Fibroblast of peridontal ligament (primary cell): ENCODE results near the gene SOX9.

Experiments used
- DNase-seq: peaks from one replicate; pipeline ENCODE4 v3.0.0-alpha.2; 2010; ENCODE audit errors: extremely low read depth

The SOX9 gene

GRCh38 chr17:72120642-72121163 is at the start of gene SOX9:
Gene SOX9 (plus strand): TSS chr17:72121020. CDS start chr17:72121392, 372 bp downstream.
- DNase-seq, result peak; percentile 94

- DNase-seq, result no peak
Measured at GRCh38 chr17:72071330-72071729, 49.5 kb upstream of the SOX9 start.

DNA sequence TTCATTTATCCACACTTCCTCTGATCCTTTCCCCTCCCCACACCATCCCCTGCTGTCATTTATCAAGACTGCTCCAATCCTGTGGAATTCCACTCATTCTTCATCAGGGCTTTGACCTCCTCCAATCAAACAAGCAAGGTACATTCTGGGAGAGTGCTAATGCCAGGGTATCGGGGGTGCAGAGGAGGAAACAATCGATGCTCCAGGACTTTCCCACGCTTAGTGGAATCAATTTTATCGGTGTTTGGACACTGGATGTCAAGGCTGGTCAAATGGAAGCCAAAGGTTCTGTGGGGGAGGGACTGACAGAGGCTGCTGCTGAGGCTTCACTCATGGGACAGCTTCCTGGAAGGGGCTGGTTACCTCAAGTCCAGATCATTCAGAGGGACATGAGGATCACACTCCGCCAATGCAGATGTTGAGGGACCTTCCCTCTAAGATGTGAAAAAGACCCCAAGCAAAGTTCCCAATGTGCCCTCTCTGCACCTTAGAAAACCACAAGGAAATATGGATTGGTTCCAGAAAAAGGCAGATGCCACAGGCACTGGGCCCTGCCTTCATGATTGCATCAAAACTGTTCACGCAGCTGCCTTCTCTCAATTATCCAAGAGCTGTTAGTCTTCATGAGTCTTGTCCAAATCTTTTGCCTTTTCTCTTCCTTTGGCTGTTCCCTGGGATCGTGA is 44.7 kb upstream of the SOX9 start:
- no peak for DNase-seq

GRCh38 chr17:72076678-72077030 is 44.2 kb upstream of the SOX9 start:
- DNase-seq, result no peak

DNA sequence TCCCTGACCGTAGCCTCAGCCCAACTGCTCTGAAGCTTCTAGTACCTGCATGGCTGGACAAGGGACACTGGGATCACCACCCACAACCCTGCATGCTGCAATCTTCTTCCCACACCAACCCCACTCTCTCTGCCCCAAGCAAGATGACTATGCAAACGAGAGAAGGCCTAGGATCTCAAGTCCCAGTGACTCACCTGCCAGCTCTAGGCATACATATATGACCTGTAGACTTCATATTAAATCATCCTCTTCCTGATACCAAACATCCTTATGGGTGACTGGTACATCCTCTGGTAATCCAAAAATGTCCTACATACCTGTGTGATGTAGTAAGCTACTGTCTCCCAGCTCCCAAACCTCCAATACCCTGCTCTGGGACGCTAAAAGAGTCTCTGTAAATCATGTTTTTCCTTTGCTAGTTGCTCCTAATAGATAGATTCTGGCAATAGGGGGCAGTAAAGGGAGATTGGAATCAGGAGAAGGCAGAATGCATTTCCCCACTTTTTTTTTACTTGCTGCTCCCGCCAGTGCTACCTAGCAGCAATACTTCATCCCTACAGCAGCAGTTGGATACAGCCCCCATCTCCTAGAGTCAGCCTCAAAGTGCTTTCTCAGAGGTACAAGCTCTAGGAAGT is 43.4 kb upstream of the SOX9 start:
- no peak for DNase-seq

DNA sequence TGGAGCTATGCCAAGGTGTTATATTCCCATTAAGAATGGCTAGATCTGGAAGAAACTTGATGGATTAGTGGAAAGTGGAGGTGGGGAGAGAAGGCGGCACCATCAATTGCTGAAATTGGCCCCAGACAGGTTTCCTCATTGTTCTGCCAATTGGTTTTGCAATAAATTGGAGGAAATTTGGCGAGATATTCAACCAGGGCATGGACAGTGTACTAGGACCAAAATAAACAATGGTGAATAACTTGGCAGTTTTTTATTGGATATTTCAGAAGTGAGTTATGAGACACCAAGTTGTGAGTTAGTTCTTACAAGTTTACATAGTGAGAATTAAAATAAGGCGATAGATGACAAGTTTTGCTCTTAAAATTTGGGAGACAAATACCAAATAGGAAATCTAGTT is 41.1 kb upstream of the SOX9 start:
- DNase-seq, result no peak

GRCh38 chr17:72087876-72088275 is 32.9 kb upstream of the SOX9 start:
- no peak for DNase-seq

DNA sequence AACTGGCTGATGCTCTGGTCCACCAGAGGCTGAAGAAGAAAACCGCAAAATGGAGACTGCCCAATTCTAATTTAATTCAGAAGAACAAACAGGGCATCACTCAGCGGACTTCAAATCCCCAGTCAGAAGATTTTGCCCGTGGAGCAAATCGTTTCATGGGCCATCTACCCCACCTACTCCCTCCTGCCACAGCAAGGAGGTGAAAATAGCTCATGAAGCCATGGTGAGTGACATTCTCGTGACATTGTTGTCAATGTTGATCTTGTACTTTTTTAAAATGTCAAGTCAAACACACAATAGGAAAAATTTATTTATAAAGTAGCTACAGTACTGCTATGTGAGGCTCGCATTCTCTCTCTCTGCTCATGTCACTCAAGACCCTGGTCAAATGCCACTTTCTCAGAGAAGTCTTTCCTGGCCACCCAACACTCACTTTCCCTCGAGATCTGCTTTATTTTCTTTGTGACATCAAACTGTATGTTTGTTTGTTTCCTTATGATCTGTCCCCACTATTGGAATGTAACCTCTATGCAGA is 31.3 kb upstream of the SOX9 start:
- no peak for DNase-seq

DNA sequence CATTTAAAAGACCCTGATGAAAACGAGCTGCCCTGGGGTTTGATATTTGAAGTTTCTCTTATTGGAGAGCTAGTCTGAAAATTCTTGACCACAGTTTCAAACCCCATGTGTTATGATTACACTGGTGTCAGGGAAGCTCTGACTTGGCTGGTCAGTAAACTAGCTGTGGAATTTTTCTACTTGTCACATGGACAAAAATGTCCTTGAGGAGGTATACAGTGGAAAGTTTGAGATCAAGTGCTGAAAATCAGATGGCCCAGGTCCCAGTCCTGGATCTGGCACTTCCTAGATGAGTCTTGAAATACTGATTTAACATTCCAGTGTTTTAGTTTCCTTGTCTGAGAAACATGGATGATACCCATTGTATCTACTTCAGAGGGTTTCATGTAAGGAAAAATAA is 30.7 kb upstream of the SOX9 start:
- DNase-seq, result no peak

- DNase-seq, result no peak
Measured at GRCh38 chr17:72092710-72093322, 28.0 kb upstream of the SOX9 start.

DNA sequence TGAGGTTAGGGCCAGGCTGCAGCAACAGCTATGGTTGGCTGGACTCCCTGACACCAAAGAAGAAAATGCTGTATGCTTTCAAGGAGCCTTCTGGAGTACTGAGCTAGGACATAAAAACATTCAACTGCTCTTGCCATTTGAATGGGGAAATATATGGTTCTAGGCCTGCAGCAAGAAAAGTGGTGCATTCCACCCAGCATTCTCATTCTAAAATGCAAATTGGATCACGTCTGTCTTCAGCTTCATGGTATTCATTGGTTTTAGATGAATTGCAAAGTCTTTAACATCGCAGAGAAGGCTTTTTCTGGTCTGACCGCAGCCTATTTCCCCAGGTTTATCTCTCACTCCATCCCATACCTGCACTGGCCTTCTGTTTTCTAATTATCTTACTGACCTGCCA is 27.1 kb upstream of the SOX9 start:
- no peak for DNase-seq

GRCh38 chr17:72095316-72095715 is 25.5 kb upstream of the SOX9 start:
- no peak for DNase-seq

- no peak for DNase-seq
Measured at GRCh38 chr17:72097144-72097543, 23.7 kb upstream of the SOX9 start.

- peak; percentile 61 for DNase-seq
Measured at GRCh38 chr17:72099919-72100318, 20.9 kb upstream of the SOX9 start.

DNA sequence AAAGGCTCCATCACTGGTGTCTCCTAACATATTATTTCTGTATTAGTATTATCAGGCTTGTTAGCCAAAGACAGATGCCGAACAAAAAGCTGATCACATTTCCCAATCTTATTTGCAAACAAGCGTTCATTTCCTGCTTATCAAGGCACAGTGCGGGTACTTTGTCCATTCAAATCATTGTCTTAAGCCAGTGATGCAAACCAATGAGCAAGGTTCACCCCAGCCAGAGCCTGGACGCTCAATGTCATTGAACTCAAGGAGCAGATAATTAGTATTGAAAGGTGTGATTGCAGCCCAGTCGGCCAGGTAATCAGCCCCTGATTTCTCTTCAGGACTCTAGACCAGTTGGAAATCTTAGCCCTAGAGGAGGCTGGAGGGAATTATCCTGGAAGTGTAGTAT is 20.4 kb upstream of the SOX9 start:
- no peak for DNase-seq

DNA sequence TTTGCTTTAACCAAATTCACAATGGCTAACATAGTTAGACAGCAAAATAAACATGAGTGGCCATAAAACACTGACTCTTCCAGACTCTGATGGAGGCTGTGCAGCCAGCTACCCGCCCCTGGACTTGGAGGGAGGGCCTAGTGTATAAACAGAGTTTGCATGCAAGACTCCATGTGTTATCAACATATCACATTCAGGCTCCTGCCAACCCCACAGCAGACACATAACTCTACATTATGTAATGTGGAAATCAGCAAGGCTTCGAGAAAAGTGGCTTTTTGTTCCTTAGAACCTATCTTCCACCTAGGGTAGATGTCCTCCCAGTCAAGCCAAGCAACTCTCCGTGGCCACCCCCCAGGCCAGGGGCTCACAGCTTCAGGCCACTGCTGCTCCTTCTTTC is 19.3 kb upstream of the SOX9 start:
- no peak for DNase-seq

DNA sequence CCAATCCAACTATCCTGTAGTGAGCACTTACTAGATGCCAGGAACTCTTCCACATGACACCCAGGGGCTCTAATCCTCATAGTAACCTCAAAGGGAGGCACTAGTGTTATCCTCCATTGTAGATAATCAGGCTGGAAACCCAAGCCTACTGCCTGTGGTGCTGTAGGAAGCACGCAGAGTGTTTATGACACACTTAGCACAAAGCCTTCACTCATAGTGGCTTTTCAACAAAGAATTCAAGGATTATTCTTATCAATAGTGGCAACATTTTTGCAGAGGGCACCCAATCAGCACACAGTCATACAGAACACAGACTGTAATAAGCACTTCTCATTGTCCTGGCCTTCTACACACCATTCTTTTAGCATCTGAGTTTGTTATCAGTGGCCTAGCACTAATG is 18.5 kb upstream of the SOX9 start:
- no peak for DNase-seq

GRCh38 chr17:72104164-72104862 is 16.5 kb upstream of the SOX9 start:
- no peak for DNase-seq

DNA sequence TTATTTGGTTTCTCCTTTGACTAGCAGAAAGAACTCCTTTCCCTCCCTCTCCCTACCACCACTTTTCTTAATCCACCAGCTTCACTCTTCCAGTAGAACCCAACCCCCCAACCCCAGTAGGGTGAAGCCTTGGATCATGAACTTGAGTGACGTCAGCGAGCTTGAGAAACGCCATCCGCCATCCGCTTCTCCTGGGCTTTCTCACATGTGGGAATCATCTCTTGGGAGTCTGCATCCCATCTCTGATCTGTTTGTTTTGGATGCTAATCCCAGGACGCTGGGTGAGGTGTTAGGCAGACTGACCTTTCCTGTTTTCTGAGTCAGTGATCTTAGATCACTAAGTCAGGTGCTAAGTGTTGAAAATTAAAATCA is 16.0 kb upstream of the SOX9 start:
- DNase-seq, result no peak

DNA sequence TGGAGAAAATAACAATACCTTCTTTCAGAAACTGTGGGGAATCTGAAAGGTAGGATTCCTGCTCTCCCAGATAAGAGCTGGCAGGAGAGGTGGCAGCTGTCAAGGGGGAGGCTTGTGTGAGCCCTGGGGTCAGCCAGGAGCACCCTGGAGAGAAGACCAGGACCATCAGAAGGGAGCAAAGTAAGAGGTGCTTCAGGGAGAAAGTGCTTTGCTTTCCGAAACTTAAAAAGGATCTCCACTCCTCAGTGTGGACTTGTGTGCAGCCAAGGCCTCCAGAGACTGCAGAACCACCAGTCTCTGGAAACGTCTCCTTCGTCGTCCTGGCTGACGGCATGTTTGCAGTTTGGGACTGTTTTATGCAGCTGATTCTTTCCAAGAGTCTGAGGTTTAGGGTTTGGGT is 13.7 kb upstream of the SOX9 start:
- no peak for DNase-seq

GRCh38 chr17:72110231-72110941 is 10.4 kb upstream of the SOX9 start:
- DNase-seq, result no peak

- DNase-seq, result no peak
Measured at GRCh38 chr17:72110942-72111318, 9.9 kb upstream of the SOX9 start.
